HepG2 (cell line): Measurements from ENCODE around the gene CLDND2. TPM values are rescaled to one million over a fixed set of nuclear protein-coding genes. Genes with fewer than 3 reads are reported as not detected.

Source experiments
- DRAP1 ChIP-seq: IDR thresholded peaks from 2 replicates; pipeline ENCODE4 v1.6.1; 2016; ENCODE audit warnings: missing genetic modification reagents, missing compliant biosample characterization
- JUN ChIP-seq: sonication (generic); formaldehyde crosslinking; IDR thresholded peaks from 2 replicates; pipeline ENCODE4 v1.4.0; 2020; ENCODE audit warnings: mild to moderate bottlenecking, missing genetic modification reagents
- RARA ChIP-seq: IDR thresholded peaks from 2 replicates; pipeline ENCODE4 v1.6.1; 2016; ENCODE audit warnings: missing genetic modification reagents, missing compliant biosample characterization
- UBTF ChIP-seq: sonication (generic); formaldehyde crosslinking; IDR thresholded peaks from 2 replicates; pipeline ENCODE4 v1.4.0; 2020; ENCODE audit warnings: mild to moderate bottlenecking, missing genetic modification reagents
- ZFP91 ChIP-seq: sonication (generic); formaldehyde crosslinking; IDR thresholded peaks from 2 replicates; pipeline ENCODE4 v1.9.0; 2022; ENCODE audit warnings: missing genetic modification reagents, mild to moderate bottlenecking, borderline replicate concordance
- ZNF503 ChIP-seq: sonication (generic); formaldehyde crosslinking; IDR thresholded peaks from 2 replicates; pipeline ENCODE4 v1.4.0; 2020; ENCODE audit warnings: missing genetic modification reagents
- polyA plus RNA-seq, 8 experiments: library from polyadenylated mRNA; depleted of rRNA in 3 of 8; stranded (reverse) in 7 of 8; unstranded in 1 of 8; fragments of >200 nt; fragmentation: Illumina TruSeq in 4 of 8; extraction: Trizol in 4 of 8; gene quantifications; 2 replicates each; pipeline versions ENCODE4 v1.2.1 to v1.2.3, GENCODE V29; 2011 to 2016; ENCODE audit warnings: low read depth in 4 of 8, missing spikeins in 1 of 8, mixed read lengths in 1 of 8; ENCODE audit not compliant: insufficient read depth in 1 of 8
- total RNA-seq, 5 experiments: library from RNA; depleted of rRNA; stranded (reverse); fragments of >200 nt; fragmentation: Illumina TruSeq; extraction: Trizol; gene quantifications; 2 replicates each; pipeline ENCODE4 v1.2.3, GENCODE V29; 2016; ENCODE audit warnings: low read depth in 1 of 5

The CLDND2 gene
- total and polyA plus RNA-seq, 2 of the 13 experiments (the other 11 are each of a cell fraction or from before 2014, with no cell fraction given): 0.84 to 1.8 TPM

- TF ChIP-seq ZFP91 (CRISPR knock-in tag) (peak; percentile 72), JUN (CRISPR knock-in tag) (no peak), RARA (CRISPR knock-in tag) (peak; percentile 69), ZNF503 (CRISPR knock-in tag) (no peak), UBTF (CRISPR knock-in tag) (peak; percentile 94), DRAP1 (CRISPR knock-in tag) (peak; percentile 32; the same call in 1 of the 2 replicates)
- TF ChIP-seq, all 625 proteins: peak for 84
Observed at GRCh38 chr19:51389143-51389542, 20.3 kb upstream of the CLDND2 start (continued).
